C4-2B (cell line): ENCODE results near the gene PLPPR3.

Source experiments
- H3K27ac ChIP-seq: fragments of 450-650 bp; 2 replicates; pipeline ENCODE4 v1.5.1; 2017
- ZFX ChIP-seq: fragments of 450-650 bp; IDR thresholded peaks from 2 replicates; pipeline ENCODE4 v1.6.1; 2017
- TF ChIP-seq, protein P1 (sequence below): fragments of 450-650 bp; conservative IDR thresholded peaks from 2 replicates; pipeline ENCODE4 v1.5.1; 2017; ENCODE audit warnings: mild to moderate bottlenecking

PLPPR3 gene

DNA sequence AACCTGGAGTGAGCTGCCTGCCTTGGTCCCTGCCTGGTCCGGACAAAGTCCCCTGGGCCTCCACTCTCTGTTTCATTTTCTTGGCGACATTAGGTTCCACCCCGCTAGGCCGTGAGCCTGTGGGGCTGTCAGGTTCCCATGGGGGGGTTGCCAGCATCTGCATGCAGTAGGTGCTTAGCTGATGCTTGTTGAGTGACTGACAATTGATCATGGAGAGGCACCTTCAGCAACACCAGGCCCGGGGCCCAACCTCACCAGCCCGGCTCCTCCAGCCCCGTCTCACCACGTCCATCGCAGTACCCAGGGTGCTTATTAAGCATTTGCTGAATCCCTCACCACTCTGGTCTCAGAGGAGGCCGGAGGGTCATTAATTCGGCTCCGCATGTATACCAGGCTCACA is 57.5 kb downstream of the PLPPR3 start:
- TF ChIP-seq, protein P1, sequence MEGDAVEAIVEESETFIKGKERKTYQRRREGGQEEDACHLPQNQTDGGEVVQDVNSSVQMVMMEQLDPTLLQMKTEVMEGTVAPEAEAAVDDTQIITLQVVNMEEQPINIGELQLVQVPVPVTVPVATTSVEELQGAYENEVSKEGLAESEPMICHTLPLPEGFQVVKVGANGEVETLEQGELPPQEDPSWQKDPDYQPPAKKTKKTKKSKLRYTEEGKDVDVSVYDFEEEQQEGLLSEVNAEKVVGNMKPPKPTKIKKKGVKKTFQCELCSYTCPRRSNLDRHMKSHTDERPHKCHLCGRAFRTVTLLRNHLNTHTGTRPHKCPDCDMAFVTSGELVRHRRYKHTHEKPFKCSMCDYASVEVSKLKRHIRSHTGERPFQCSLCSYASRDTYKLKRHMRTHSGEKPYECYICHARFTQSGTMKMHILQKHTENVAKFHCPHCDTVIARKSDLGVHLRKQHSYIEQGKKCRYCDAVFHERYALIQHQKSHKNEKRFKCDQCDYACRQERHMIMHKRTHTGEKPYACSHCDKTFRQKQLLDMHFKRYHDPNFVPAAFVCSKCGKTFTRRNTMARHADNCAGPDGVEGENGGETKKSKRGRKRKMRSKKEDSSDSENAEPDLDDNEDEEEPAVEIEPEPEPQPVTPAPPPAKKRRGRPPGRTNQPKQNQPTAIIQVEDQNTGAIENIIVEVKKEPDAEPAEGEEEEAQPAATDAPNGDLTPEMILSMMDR: no peak
- TF ChIP-seq ZFX: no peak

DNA sequence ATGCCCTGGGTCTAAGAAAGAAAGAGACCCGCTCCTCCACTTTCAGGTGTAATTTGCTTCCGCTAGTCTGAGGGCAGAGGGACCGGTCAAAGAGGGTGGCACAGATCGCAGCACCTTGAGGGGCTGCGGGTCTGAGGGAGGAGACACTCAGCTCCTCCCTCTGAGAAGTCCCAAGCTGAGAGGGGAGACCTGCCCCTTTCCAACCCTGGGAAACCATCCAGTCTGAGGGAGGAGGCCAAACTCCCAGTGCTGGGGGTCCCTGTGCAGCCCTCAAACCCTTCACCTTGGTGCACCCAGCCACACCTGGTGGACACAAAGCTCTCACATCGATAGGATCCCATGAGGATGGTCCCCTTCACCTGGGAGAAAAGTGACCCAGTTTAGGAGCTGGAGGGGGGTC is 57.9 kb downstream of the PLPPR3 start:
- TF ChIP-seq, protein P1: no peak
- no peak overlapping the region for H3K27ac ChIP-seq

More for the DNA sequence above, 57.5 kb downstream of the PLPPR3 start:
- no peak overlapping the region for H3K27ac ChIP-seq

DNA sequence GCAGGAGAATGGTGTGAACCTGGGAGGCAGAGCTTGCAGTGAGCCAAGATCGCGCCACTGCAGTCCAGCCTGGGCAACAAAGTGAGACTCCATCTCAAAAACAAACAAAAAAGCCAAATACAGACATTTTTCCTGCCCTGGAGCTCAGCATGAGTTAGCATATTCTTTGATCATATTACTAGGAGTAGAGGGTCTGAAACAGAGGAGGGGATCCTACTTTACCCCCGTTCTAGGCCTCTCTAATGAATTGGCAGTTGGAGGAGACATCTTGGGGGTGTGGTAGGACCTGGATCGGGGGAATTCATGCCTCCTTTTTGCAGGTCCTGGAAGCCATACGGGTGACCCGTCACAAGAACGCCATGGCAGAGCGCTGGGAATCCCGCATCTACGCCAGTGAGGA is 58.6 kb downstream of the PLPPR3 start:
- TF ChIP-seq ZFX: no peak
- TF ChIP-seq, protein P1: no peak

More for the DNA sequence above, 58.6 kb downstream of the PLPPR3 start:
- no peak overlapping the region for H3K27ac ChIP-seq
